Neutrophil (primary cell): Measurements from ENCODE around the gene PTPRN2.

ENCODE experiments used
- H3K27ac ChIP-seq: fragments of 200-600 bp; sonication (generic); 2 replicates; pipeline ENCODE4 v1.5.1; 2016; ENCODE audit warnings: mild to moderate bottlenecking, moderate library complexity
- H3K27me3 ChIP-seq: fragments of 200-600 bp; sonication (generic); 2 replicates; pipeline ENCODE4 v1.6.0; 2016; ENCODE audit warnings: mild to moderate bottlenecking
- H3K36me3 ChIP-seq: fragments of 200-600 bp; sonication (generic); 2 replicates; pipeline ENCODE4 v1.5.1; 2017
- H3K4me1 ChIP-seq, 2 experiments: fragments of 200-600 bp in 1 of 2; sonication (generic) in 1 of 2; 1 replicate in 1 of 2; 2 replicates in 1 of 2; pipeline versions ENCODE4 v1.5.1 to v1.6.1; 2013 to 2016; ENCODE audit warnings: low read depth in 1 of 2, low read length in 1 of 2, mild to moderate bottlenecking in 1 of 2, moderate library complexity in 1 of 2; ENCODE audit not compliant: control insufficient read depth in 1 of 2, insufficient read depth in 1 of 2
- H3K4me3 ChIP-seq, 2 experiments: fragments of 200-600 bp in 1 of 2; sonication (generic) in 1 of 2; 1 replicate in 1 of 2; 2 replicates in 1 of 2; pipeline ENCODE4 v1.5.1; 2013 to 2016; ENCODE audit warnings: low read depth in 1 of 2, low read length in 1 of 2, mild to moderate bottlenecking in 1 of 2, moderate library complexity in 1 of 2
- H3K9me3 ChIP-seq: fragments of 200-600 bp; sonication (generic); 2 replicates; pipeline ENCODE4 v1.5.1; 2016
- CTCF ChIP-seq: fragments of 200-600 bp; sonication (generic); IDR thresholded peaks from 2 replicates; pipeline ENCODE4 v1.5.1; 2016; ENCODE audit warnings: antibody characterized with exemption

The PTPRN2 gene

DNA sequence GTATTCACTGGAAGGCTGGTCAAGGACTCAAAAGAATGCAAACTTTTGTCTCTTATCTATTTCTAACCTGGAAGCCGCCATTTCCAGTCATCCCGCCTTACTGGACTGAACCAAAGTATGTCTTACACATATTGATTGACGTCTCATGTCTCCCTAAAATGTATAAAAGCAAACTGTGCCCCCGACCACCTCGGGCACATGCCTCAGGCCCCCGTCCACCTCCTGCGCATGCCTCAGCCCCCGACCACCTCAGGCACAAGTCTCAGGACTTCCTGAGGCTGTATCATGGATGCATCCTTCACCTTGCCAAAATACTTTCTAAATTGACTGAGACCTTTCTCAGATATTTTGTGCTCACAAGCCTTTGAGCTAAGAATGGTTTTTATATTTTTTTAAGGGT, 148.6 kb downstream of the PTPRN2 start:
- no peaks in the 10 kb centered on the region for H3K27me3 ChIP-seq
- no peak overlapping the region for H3K4me3 ChIP-seq
- H3K9me3 ChIP-seq: no peaks in the 10 kb centered on the region
- H3K4me1 ChIP-seq: no peaks in the 10 kb centered on the region
- no peak for TF ChIP-seq CTCF
- H3K27ac ChIP-seq: no peak overlapping the region
- no peaks in the 10 kb centered on the region for H3K36me3 ChIP-seq

- Histone ChIP-seq H3K4me1 (no peaks in the 10 kb centered on the region), H3K9me3 (no peaks in the 10 kb centered on the region), H3K36me3 (no peaks in the 10 kb centered on the region), H3K27ac (no peak overlapping the region), H3K4me3 (no peak overlapping the region), H3K27me3 (no peaks in the 10 kb centered on the region)
- TF ChIP-seq CTCF: no peak
Observed at GRCh38 chr7:158432369-158433341, 155.0 kb downstream of the PTPRN2 start.

GRCh38 chr7:158431941-158432347, 155.7 kb downstream of the PTPRN2 start:
- Histone ChIP-seq H3K4me1 (no peaks in the 10 kb centered on the region), H3K27ac (no peak overlapping the region), H3K27me3 (no peaks in the 10 kb centered on the region), H3K36me3 (no peaks in the 10 kb centered on the region), H3K9me3 (no peaks in the 10 kb centered on the region), H3K4me3 (no peak overlapping the region)
- TF ChIP-seq CTCF: no peak

GRCh38 chr7:158431055-158431940, 156.3 kb downstream of the PTPRN2 start:
- no peak overlapping the region for H3K27ac ChIP-seq
- H3K27me3 ChIP-seq: no peaks in the 10 kb centered on the region
- H3K4me1 ChIP-seq: no peaks in the 10 kb centered on the region
- no peaks in the 10 kb centered on the region for H3K9me3 ChIP-seq
- H3K36me3 ChIP-seq: no peaks in the 10 kb centered on the region
- H3K4me3 ChIP-seq: no peak overlapping the region
- no peak for TF ChIP-seq CTCF

DNA sequence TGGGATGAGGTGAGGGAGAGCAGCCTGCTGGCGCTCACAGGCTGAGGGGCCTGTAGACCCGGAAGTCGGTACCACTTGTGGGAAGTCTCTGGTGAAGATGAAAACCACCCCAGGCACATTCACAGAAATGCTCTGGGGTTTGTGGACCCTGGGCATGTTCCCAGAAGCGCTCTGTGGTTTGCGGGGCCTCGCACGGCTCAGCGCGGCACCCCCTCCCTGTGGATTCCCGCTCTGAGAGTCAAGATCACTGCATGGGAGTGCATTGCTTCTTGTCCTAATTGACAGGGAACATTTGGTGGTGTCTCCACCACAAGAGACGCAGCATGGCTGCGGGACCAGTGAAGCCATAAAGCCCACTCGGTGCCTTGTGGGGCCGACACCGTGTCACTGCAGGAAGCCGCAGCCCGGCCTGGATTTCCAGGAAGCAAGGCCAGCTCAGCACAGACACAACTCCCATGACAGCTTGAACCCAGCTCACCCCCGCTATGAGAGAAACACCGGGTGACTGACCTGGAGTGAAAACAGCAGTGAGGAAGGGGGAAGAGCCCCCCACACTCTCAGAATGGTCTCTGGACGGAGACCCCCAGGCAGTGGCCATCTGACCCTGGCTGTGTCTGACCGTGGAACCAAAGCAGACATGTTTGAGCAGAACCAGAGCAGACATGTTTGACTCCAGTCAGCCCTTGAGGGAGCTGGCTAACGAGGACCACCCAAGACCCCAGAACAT, 157.2 kb downstream of the PTPRN2 start:
- TF ChIP-seq CTCF: no peak
- Histone ChIP-seq H3K4me3 (no peak overlapping the region), H3K27ac (no peak overlapping the region), H3K36me3 (no peaks in the 10 kb centered on the region), H3K9me3 (no peaks in the 10 kb centered on the region), H3K27me3 (no peaks in the 10 kb centered on the region), H3K4me1 (no peaks in the 10 kb centered on the region)
